H1 (cell line): Measurements from ENCODE around the gene FRMD3. TPM values are rescaled to one million over a fixed set of nuclear protein-coding genes. Genes with fewer than 3 reads are reported as not detected.

Experiments
- CBX5 ChIP-seq: fragments of 300-800, 300-1000 bp; sonication (generic); IDR thresholded peaks from 2 replicates; pipeline ENCODE4 v1.7.1; 2016; ENCODE audit warnings: antibody characterized with exemption, low read length, low read depth
- CBX8 ChIP-seq: fragments of 300-800, 300-1000 bp; sonication (generic); IDR thresholded peaks from 2 replicates; pipeline ENCODE4 v1.7.1; 2016; ENCODE audit warnings: low read depth, low read length, borderline replicate concordance
- CEBPB ChIP-seq: IDR thresholded peaks from 2 replicates; pipeline ENCODE4 v1.6.1; 2012; ENCODE audit warnings: low read depth, low read length
- CTCF ChIP-seq, 3 experiments: IDR thresholded peaks; 1 replicate in 2 of 3; 2 replicates in 1 of 3; pipeline versions ENCODE4 v1.5.1 to v1.6.1; 2011; ENCODE audit warnings: low read length in 3 of 3, mild to moderate bottlenecking in 3 of 3, inconsistent platforms in 2 of 3, low read depth in 1 of 3, moderate library complexity in 1 of 3; ENCODE audit not compliant: insufficient read depth in 1 of 3; ENCODE audit errors: control extremely low read depth in 1 of 3
- JUN ChIP-seq: IDR thresholded peaks from 2 replicates; pipeline ENCODE4 v1.6.1; 2011; ENCODE audit warnings: low read depth, mild to moderate bottlenecking, improper control_type of control experiment, low read length
- JUND ChIP-seq: IDR thresholded peaks from 2 replicates; pipeline ENCODE4 v1.6.1; 2011; ENCODE audit warnings: mild to moderate bottlenecking, improper control_type of control experiment, low read length
- POLR2A ChIP-seq, 2 experiments: IDR thresholded peaks; 1 replicate in 1 of 2; 2 replicates in 1 of 2; pipeline ENCODE4 v1.6.1; 2011; ENCODE audit warnings: low read depth in 2 of 2, low read length in 2 of 2, mild to moderate bottlenecking in 2 of 2; ENCODE audit errors: control extremely low read depth in 1 of 2
- SIRT6 ChIP-seq: IDR thresholded peaks from one replicate; pipeline ENCODE4 v1.7.1; 2012; ENCODE audit warnings: low read length, inconsistent platforms
- USF2 ChIP-seq: IDR thresholded peaks from 2 replicates; pipeline ENCODE4 v1.6.1; 2011; ENCODE audit warnings: low read length, improper control_type of control experiment
- ZNF274 ChIP-seq: IDR thresholded peaks from 2 replicates; pipeline ENCODE4 v1.7.0; 2012; ENCODE audit warnings: low read length, borderline replicate concordance; ENCODE audit errors: extremely low read depth
- polyA plus RNA-seq, 7 experiments: library from polyadenylated mRNA; depleted of rRNA in 3 of 7; stranded (reverse) in 5 of 7; unstranded in 2 of 7; fragments of >200 nt in 5 of 7; fragments of 200-250 nt in 2 of 7; gene quantifications; 1 replicate in 5 of 7; 2 replicates in 1 of 7; 4 replicates in 1 of 7; pipeline versions ENCODE4 v1.2.1 to v1.2.3, GENCODE V29; 2011 to 2013; ENCODE audit warnings: missing spikeins in 2 of 7, mixed read lengths in 2 of 7
- total RNA-seq: library from RNA; stranded (reverse); fragmentation: NEBNext Ultra II Directional; extraction: Animal tissue kit (Norgen Biotek cat#: 25700); gene quantifications from 2 replicates; pipeline ENCODE4 v1.2.1, GENCODE V29; 2021

FRMD3 gene
- total and polyA plus RNA-seq, 2 of the 8 experiments (the other 6 are each of a cell fraction or from before 2014, with no cell fraction given), result 0.15 to 1.4 TPM

GRCh38 chr9:83285445-83286225 lies 252.6 kb downstream of the FRMD3 start (continued):
- TF ChIP-seq CTCF (IDR thresholded peaks at IDR 0.05; ENCODE audit: control extremely low read depth in 1 of 3, insufficient read depth in 1 of 3, low read depth in 1 of 3, low read length in 3 of 3) (no peak), SIRT6 (no peak), ZNF274 (no peak), JUN (no peak), CBX8 (no peak), CBX5 (no peak), USF2 (no peak), JUND (no peak), POLR2A (IDR thresholded peaks at IDR 0.05; ENCODE audit: control extremely low read depth in 1 of 2, low read depth in 2 of 2, low read length in 2 of 2) (no peak), CEBPB (no peak)
